Astrocyte (in vitro differentiated cells and primary cell): ENCODE results near the gene NAAA.
"Not testable (repeated sequence)": the region's sequence is repeated elsewhere in the genome, so short reads cannot be mapped to it uniquely, and the experiment has no call there.

Experiments
- CTCF ChIP-seq: IDR thresholded peaks from 2 replicates; pipeline ENCODE4 v1.5.1; 2011; ENCODE audit warnings: low read depth, mild to moderate bottlenecking, inconsistent platforms, low read length, moderate library complexity; ENCODE audit not compliant: insufficient read depth
- EZH2 ChIP-seq: IDR thresholded peaks from 2 replicates; pipeline ENCODE4 v1.6.1; 2012; ENCODE audit warnings: mild to moderate bottlenecking, low read length, inconsistent platforms; ENCODE audit not compliant: insufficient read depth

DNA sequence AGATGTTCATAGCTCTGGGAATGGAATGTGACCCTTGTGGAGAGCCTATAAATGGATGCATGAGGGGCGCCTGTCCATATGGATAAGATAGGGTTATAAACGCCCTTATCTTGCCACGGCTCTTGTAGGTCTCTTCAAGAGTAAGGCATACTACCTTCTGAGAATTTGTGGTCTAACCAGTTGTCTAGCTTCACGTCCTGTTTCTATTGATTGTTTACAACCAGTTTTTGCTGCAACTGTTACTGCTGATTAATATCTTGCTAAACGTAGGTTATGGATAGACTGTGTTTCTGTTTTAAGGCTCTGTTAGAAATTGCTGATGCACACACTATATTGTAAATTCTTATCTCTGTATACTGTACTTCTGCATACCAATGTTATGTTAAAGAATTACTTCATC is 14.0 kb upstream of the NAAA start:
- TF ChIP-seq CTCF, EZH2: not testable (repeated sequence)
